SK-N-MC (cell line): ENCODE measurements around the gene CHTF18.

Source experiments
- DNase-seq: peaks from one replicate; pipeline ENCODE4 v3.0.0-alpha.2; 2011; ENCODE audit warnings: low read depth, low spot score
- H3K27ac ChIP-seq: fragments of 200-600 bp; sonication (generic); 2 replicates; pipeline ENCODE4 v1.5.1; 2016; ENCODE audit warnings: mixed run types
- H3K36me3 ChIP-seq: fragments of 200-600 bp; sonication (generic); 2 replicates; pipeline ENCODE4 v1.6.1; 2017; ENCODE audit warnings: antibody characterized with exemption, low read length, mixed read lengths; ENCODE audit not compliant: insufficient read depth
- H3K4me3 ChIP-seq: fragments of 200-600 bp; sonication (generic); 2 replicates; pipeline ENCODE4 v1.5.1; 2016
- H3K9ac ChIP-seq: fragments of 200-600 bp; sonication (generic); 2 replicates; pipeline ENCODE4 v1.8.0; 2017; ENCODE audit warnings: mixed run types, mixed read lengths; ENCODE audit not compliant: insufficient read length
- H3K9me3 ChIP-seq: fragments of 200-600 bp; sonication (generic); 2 replicates; pipeline ENCODE4 v1.6.1; 2017; ENCODE audit warnings: low read depth, mild to moderate bottlenecking, antibody characterized with exemption, low read length, moderate library complexity, mixed read lengths
- EZH2 ChIP-seq: fragments of 200-600 bp; sonication (generic); IDR thresholded peaks from one replicate; pipeline ENCODE4 v1.6.1; 2017; ENCODE audit warnings: antibody characterized with exemption
- FOXP2 ChIP-seq: optimal IDR thresholded peaks from 2 replicates; pipeline ENCODE3; 2011; ENCODE audit warnings: mild to moderate bottlenecking, moderate library complexity; ENCODE audit not compliant: insufficient read depth; ENCODE audit errors: extremely low read length, control extremely low read depth
- POLR2AphosphoS5 ChIP-seq: IDR thresholded peaks from 2 replicates; pipeline ENCODE4 v1.6.1; 2012; ENCODE audit warnings: mild to moderate bottlenecking, low read depth, low read length, borderline replicate concordance

CHTF18 gene

DNA sequence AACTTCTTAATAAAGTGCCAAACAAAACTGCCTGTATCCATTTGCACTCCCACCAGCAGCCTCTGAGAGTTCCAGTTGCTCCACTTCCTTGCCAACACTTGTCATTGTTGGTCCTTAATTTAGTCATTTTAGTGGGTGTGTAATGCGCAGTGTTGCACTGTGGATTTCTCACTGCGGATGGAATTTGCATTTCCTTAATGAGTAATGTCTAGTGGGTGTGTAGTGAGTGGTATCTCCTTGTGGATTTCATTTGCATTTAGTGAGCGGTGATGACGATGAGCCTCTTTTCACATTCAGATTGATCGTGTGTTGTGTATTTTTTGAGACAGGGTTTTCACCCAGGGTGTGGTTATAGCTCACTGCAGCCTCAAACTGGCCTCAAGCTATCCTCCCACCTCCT, 32.0 kb upstream of the CHTF18 start:
- H3K36me3 ChIP-seq, result no peaks in the 10 kb centered on the region
- H3K4me3 ChIP-seq, result no peak overlapping the region
- TF ChIP-seq POLR2AphosphoS5 (no peak), FOXP2 (no peak), EZH2 (no peak)
- no peak for DNase-seq
- no peaks in the 10 kb centered on the region for H3K9me3 ChIP-seq
- H3K9ac ChIP-seq, result no peak overlapping the region
- no peak overlapping the region for H3K27ac ChIP-seq

DNA sequence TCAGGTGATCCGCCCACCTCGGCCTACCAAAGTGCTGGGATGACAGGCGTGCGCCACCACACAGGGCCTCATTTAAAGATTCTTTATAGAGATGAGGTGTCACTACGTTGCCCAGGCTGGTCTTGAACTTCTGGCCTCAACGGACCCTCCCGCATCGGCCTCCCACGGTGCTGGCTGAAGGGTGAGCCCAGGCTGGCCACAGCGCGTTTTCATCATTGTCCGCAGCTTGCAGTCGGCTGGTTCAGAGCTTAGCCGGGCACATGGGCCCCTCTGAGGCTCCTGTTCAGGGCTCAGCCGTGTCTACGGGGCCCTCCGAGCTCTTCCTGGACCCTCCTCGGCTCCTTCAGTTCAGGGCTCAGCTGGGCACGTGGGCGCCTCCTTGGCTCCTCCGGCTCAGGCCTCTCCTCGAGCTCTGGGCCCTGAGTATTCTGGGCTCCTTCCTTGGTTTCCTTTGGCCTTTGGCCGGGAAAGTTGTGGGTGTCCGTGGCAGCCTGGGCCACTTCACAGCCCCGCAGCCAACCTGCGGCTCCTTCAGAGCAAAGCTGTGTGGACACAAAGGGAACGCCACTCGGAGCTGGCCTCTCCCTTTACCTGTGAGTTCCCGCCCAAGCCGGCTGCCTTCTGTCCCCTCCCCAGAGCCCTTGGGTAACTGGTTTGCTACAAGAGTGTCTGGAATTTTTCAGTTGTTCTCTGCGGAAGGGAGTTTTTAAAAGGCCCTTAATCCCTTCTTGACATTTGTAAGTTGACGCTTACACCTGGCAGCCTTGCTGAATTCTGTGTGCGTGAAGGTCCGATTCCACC, 29.1 kb upstream of the CHTF18 start:
- H3K27ac ChIP-seq, result no peak overlapping the region
- TF ChIP-seq FOXP2 (no peak), POLR2AphosphoS5 (no peak), EZH2 (no peak)
- no peak for DNase-seq

DNA sequence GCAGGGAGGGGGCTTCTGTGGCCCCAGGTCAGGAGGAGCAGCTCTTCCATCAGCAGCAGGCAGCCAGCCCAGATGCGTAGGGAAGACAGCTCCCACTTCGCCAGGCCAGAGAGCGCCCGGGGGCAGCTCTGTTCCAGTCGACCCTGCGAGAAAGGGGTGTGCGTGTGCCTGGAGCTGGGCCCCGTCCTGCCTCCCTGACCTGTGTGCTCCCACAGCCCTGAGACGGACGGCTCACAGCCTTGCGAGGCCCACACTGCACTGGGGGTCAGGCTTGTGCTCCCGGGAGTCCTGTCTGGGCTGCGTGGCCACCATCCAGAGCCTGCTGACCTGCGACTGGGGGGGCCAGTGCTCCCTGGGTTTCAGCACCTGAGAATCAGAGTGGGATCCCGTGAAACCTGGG, 28.4 kb upstream of the CHTF18 start:
- Histone ChIP-seq H3K9ac (no peak overlapping the region), H3K27ac (no peak overlapping the region)

More for the DNA sequence above, 29.1 kb upstream of the CHTF18 start:
- no peaks in the 10 kb centered on the region for H3K36me3 ChIP-seq
- no peaks in the 10 kb centered on the region for H3K9me3 ChIP-seq
- no peak overlapping the region for H3K4me3 ChIP-seq
- no peak overlapping the region for H3K9ac ChIP-seq

DNA sequence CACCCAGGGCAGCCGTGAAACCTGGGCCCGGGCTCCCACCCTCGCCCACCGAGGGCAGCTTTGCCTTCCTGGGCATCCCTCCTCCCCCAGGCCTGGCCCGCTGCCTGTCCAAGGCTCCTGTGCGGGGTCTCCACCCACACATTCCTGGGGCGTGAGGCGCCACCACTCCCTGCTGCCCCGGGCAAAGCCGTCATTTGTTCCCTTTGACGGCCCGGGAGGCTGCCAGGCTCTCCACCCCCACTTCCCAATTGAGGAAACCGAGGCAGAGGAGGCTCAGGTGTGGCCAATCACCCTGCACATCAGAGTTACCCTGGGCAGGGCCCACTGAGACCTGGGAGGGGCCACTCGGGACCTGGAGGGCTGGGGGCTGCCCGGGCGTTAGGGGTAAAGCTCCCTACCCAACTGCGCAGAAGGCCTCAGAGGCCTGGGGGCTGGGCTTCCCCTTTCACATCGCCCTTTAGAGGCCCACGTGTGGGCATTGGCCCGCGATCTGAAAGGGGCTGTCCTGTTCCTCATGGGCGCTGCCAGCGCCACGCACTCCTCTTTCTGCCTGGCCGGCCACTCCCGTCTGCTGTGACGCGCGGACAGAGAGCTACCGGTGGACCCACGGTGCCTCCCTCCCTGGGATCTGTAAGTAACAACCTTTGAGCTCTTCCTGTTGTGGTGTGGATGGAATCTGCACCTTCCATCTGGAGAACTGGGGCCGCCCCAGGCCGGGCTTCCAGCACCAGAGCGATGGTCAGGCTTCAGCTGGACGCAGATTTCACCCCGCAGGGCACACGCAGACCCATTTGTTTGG, 27.7 kb upstream of the CHTF18 start, which contains the start of gene MSLN:
Gene MSLN (plus strand): TSS at position 190 of the 799 bp plus-strand sequence. CDS start 1,947 bp downstream, outside the sequence.
- Histone ChIP-seq H3K9me3 (no peaks in the 10 kb centered on the region), H3K9ac (no peak within 1 kb of the TSS), H3K27ac (no peak within 1 kb of the TSS), H3K4me3 (no peak within 1 kb of the TSS), H3K36me3 (no peaks in the 10 kb centered on the region)
- no peak for TF ChIP-seq EZH2
- no peak for TF ChIP-seq POLR2AphosphoS5
- no peak for TF ChIP-seq FOXP2
- no peak for DNase-seq

More for the DNA sequence above, 28.4 kb upstream of the CHTF18 start:
- DNase-seq, result no peak
- H3K4me3 ChIP-seq, result no peak overlapping the region
- TF ChIP-seq EZH2 (no peak), FOXP2 (no peak), POLR2AphosphoS5 (no peak)
- H3K9me3 ChIP-seq, result no peaks in the 10 kb centered on the region
- H3K36me3 ChIP-seq, result no peaks in the 10 kb centered on the region

DNA sequence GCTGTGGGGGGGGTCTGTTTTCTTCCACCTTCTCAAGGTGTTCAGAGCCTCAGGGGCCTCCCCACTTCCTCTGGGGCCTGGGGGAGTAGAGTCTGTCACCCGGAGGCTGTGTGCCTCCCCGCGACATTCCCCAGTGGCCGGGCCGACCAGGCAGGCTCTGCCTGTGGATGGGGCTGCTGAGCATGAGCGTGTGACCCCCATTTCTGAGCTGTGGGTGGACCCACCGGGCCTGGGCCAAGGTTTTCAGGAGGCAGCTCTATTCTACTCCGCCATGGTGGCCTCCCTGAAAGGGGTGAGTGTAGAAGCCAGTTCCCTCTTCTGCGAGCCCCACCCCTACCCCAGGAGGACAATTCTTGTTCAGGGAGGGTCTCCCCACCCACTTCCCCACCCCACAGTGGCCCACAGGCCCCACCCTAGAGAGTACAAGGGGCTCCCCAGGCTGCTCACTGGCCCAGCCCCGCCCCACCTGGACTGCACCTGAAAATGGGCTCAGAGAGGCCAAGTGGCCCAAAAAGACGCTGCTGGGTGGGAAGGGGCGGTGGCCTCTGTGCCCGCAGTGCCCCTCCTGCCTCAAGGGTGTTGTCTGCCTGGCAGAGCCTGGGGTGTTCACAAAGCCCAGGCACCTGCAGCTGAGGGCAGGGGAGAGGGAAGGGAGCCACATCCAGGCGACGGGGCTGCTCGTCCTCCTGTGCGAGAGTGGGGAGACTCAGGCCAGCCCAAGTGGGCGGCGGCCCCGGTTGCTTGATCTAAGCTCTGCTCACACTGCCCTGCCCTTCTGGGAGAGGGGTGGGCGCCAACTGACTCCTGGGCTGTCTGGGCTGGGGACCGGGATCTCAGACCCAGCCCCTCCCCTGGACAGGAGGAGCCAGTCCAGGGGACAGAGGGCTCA, 26.6 kb upstream of the CHTF18 start:
- Histone ChIP-seq H3K27ac (no peak overlapping the region), H3K4me3 (no peak overlapping the region), H3K9ac (no peak overlapping the region), H3K9me3 (no peaks in the 10 kb centered on the region), H3K36me3 (no peaks in the 10 kb centered on the region)
- DNase-seq, result no peak
- TF ChIP-seq POLR2AphosphoS5 (no peak), FOXP2 (no peak), EZH2 (no peak)

DNA sequence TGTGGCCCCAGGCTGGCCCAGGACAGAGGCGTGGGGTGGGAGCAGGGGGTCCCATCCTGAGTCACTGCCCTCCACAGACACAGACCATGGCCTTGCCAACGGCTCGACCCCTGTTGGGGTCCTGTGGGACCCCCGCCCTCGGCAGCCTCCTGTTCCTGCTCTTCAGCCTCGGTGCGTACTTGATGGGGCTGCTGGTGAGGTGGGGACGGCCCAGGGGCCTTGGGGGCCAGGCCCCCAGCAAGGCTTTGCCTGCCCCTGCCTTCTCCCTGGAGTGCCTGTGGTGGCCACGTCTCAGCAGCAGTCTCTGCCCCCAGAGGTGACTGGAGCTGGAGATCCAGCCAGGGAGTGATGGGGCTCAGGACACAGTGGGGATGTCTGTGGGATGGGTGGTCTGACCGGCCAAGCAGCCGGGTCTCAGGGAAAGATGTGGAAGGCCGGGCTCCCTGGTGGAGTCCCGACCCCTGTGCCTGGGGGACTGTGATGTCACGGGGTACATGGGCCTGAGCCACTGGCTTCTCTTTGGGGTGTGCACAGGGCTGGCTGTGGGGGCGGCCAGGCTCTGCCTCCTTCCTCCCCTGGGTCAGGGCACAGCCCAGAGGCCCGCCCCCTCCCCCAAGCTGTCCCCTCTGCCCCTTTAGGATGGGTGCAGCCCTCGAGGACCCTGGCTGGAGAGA, 25.7 kb upstream of the CHTF18 start:
- no peak for DNase-seq
- no peak overlapping the region for H3K4me3 ChIP-seq
- no peak overlapping the region for H3K27ac ChIP-seq
- no peaks in the 10 kb centered on the region for H3K36me3 ChIP-seq
- TF ChIP-seq POLR2AphosphoS5 (no peak), FOXP2 (no peak), EZH2 (no peak)
- no peaks in the 10 kb centered on the region for H3K9me3 ChIP-seq
- no peak overlapping the region for H3K9ac ChIP-seq

DNA sequence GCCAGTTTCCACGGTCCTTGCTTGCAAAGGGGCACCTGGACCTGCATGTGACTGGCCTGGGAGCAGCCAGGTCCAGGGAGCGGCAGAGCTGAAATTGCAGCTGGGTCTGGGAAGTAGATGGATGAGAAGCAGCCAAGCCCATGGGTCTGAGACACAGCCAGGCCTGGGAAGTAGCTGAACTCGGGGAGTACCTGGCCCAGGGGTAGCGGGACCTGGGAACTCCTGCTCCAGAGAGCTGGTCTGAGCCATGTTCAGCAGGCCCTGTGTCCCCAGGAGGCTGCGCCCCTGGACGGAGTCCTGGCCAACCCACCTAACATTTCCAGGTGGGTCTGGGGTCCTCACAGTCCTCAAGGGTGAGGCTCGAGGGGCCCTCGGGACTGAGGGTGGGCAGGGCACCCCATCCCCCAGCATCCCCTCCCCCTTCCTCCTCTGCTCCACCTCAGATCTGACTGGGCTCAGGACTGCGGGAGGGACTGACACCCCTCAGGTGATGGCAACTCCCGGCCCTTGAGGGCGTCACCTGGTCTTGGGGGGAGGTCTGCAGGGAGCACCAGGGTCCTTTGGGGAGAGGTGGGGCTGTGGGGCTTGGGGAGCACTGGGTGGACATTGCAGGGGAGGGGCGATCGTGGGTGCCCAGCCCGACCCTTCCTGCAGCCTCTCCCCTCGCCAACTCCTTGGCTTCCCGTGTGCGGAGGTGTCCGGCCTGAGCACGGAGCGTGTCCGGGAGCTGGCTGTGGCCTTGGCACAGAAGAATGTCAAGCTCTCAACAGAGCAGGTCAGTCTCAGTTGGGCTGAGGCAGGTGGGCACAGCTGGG, 24.8 kb upstream of the CHTF18 start:
- H3K9me3 ChIP-seq, result no peaks in the 10 kb centered on the region
- DNase-seq, result no peak
- H3K36me3 ChIP-seq, result no peaks in the 10 kb centered on the region
- no peak overlapping the region for H3K27ac ChIP-seq
- no peak overlapping the region for H3K4me3 ChIP-seq
- no peak overlapping the region for H3K9ac ChIP-seq
- TF ChIP-seq FOXP2, result no peak
- TF ChIP-seq EZH2, result no peak
